GOT3 (cell line): ENCODE measurements around the gene CPNE5.

Experiments used
- DNase-seq: peaks from one replicate; lab custom pipeline; 2025; ENCODE audit warnings: mixed read lengths; lab: John Stamatoyannopoulos, UW

CPNE5 gene

GRCh38 chr6:36791521-36792135, 47.6 kb downstream of the CPNE5 start:
- DNase-seq, result no peak

- no peak for DNase-seq
Observed at GRCh38 chr6:36791085-36791484, 48.2 kb downstream of the CPNE5 start.

- DNase-seq, result no peak
Observed at GRCh38 chr6:36788768-36789167, 50.5 kb downstream of the CPNE5 start.

- DNase-seq, result no peak
Observed at GRCh38 chr6:36788186-36788585, 51.1 kb downstream of the CPNE5 start.

GRCh38 chr6:36787210-36787609, 52.0 kb downstream of the CPNE5 start:
- no peak for DNase-seq

- no peak for DNase-seq
Observed at GRCh38 chr6:36786055-36786675, 53.1 kb downstream of the CPNE5 start.

GRCh38 chr6:36784376-36784636, 54.9 kb downstream of the CPNE5 start:
- DNase-seq, result no peak

- no peak for DNase-seq
Observed at GRCh38 chr6:36783603-36784375, 55.5 kb downstream of the CPNE5 start.

GRCh38 chr6:36781669-36782068, 57.6 kb downstream of the CPNE5 start:
- no peak for DNase-seq

GRCh38 chr6:36780442-36781177, 58.6 kb downstream of the CPNE5 start:
- no peak for DNase-seq

- no peak for DNase-seq
Observed at GRCh38 chr6:36779227-36779626, 60.0 kb downstream of the CPNE5 start.

- DNase-seq, result no peak
Observed at GRCh38 chr6:36777801-36778200, 61.4 kb downstream of the CPNE5 start.

- no peak for DNase-seq
Observed at GRCh38 chr6:36776167-36776566, 63.1 kb downstream of the CPNE5 start.

- DNase-seq, result no peak
Observed at GRCh38 chr6:36774331-36774730, 64.9 kb downstream of the CPNE5 start.

- DNase-seq, result no peak
Observed at GRCh38 chr6:36772397-36772796, 66.8 kb downstream of the CPNE5 start.

GRCh38 chr6:36771145-36771544, 68.1 kb downstream of the CPNE5 start:
- no peak for DNase-seq

- no peak for DNase-seq
Observed at GRCh38 chr6:36769676-36770499, 69.4 kb downstream of the CPNE5 start.

- DNase-seq, result peak; percentile 7
Observed at GRCh38 chr6:36769183-36769675, 70.0 kb downstream of the CPNE5 start.

- no peak for DNase-seq
Observed at GRCh38 chr6:36766399-36766945, 72.8 kb downstream of the CPNE5 start.

- peak; percentile 44 for DNase-seq
Observed at GRCh38 chr6:36765594-36766398, 73.4 kb downstream of the CPNE5 start.

- no peak for DNase-seq
Observed at GRCh38 chr6:36765190-36765589, 74.1 kb downstream of the CPNE5 start.
